Fibroblast of villous mesenchyme (primary cell): ENCODE data around the gene MYRF. TPM values are rescaled to one million over a fixed set of nuclear protein-coding genes. Genes with fewer than 3 reads are reported as not detected.

Source experiments
- DNase-seq: peaks from one replicate; pipeline ENCODE4 v3.0.0-alpha.2; 2010; ENCODE audit warnings: low read depth
- H3K4me3 ChIP-seq: 2 replicates; pipeline ENCODE4 v1.5.1; 2011; ENCODE audit warnings: low read depth, mild to moderate bottlenecking, low read length
- total RNA-seq: library from RNA; depleted of rRNA; stranded (reverse); fragments of >200 nt; gene quantifications from 2 replicates; pipeline ENCODE4 v1.2.3, GENCODE V29; 2012
- TF ChIP-seq, protein P1 (sequence below): IDR thresholded peaks from 2 replicates; pipeline ENCODE4 v1.5.1; 2012; ENCODE audit warnings: low read depth, mild to moderate bottlenecking, low read length; ENCODE audit not compliant: insufficient read depth

Gene MYRF
- total RNA-seq, 1 donor: 2.6 TPM

DNA sequence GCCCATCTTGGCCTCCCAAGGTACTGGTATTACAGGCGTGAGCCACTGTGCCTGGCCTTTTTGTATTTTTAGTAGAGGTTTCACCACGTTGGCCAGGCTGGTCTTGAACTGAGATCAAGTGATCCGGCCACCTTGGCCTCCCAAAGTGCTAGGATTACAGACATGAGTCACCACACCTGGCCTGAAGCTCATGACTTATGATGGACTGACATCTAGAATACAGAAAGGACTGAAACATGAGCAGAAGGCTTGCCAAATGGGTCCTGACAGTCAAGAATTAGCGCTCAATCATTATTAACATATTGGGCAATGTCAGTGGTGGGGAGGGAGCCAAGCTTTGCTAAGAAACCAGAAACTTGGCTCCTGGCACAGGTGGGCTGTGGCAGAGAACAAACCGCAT is 59.4 kb downstream of the MYRF start:
- no peak overlapping the region for H3K4me3 ChIP-seq
- no peak for DNase-seq
- TF ChIP-seq, protein P1, sequence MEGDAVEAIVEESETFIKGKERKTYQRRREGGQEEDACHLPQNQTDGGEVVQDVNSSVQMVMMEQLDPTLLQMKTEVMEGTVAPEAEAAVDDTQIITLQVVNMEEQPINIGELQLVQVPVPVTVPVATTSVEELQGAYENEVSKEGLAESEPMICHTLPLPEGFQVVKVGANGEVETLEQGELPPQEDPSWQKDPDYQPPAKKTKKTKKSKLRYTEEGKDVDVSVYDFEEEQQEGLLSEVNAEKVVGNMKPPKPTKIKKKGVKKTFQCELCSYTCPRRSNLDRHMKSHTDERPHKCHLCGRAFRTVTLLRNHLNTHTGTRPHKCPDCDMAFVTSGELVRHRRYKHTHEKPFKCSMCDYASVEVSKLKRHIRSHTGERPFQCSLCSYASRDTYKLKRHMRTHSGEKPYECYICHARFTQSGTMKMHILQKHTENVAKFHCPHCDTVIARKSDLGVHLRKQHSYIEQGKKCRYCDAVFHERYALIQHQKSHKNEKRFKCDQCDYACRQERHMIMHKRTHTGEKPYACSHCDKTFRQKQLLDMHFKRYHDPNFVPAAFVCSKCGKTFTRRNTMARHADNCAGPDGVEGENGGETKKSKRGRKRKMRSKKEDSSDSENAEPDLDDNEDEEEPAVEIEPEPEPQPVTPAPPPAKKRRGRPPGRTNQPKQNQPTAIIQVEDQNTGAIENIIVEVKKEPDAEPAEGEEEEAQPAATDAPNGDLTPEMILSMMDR: no peak

DNA sequence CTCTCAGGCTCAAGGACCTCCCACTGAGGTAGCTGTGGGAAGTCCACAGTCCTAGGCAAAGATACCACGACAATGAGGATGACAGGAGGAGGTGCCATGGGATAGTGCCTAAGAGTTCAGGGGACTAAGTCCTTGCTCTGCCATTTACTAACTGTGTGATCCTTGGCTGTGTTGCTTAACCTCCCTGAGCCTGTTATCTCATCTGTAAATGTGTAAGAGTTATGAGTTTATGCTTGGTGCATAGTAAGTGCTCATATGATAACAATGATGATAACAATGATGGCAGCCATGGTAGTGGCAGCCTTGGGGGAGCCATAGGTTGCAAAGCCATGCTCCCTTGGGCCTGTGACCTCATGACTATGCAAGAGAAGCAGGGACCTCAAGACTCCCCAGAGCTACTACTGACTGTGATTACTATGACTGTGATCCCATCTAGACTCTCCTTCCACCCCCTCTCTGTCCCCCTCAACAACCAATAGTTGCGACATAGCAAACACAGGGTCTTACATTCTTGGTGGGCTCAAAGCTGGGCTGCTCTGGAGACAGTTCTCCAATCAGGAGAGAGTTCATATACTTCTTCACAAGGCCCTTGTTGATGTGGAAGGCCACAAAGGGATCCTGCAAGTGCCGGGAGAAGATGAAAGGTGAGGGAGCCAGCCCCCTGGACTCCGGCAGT is 60.4 kb downstream of the MYRF start:
- no peak for DNase-seq
- H3K4me3 ChIP-seq: no peak overlapping the region
- TF ChIP-seq, protein P1: no peak

DNA sequence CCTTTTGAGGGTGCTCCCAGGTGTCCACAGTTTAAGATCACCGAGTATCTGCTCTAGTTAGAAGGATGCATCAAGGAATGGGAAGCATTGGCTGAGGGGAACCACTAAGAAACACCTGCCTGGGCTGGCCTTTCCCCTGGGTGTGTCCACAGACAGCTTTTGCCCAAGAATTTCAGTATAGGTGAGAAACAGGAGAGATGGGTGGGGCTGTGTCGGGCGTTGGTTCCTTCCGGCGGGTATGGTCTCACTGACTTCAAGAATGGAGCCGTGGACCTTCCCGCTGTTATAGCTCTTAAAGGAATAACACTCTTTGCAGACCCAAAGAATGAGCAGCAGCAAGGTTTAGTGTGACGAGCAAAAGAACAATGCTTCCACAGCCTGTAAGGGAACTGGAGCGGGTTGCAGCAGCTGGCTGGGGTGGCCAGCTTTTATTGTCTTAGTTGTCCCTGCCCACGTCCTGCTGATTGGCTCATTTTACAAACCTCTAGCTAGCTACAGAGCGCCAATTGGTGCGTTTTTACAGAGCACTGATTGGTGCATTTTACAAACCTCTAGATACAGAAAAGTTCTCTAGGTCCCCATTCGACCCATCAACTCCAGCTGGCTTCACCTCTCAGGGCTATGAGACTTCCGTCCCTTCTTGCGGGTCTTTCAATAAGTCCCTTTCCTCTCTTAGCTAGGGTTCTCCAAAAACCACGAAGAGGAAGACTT is 62.0 kb downstream of the MYRF start:
- no peak for DNase-seq
- TF ChIP-seq, protein P1: no peak
- H3K4me3 ChIP-seq: peak overlapping the region; percentile 81

DNA sequence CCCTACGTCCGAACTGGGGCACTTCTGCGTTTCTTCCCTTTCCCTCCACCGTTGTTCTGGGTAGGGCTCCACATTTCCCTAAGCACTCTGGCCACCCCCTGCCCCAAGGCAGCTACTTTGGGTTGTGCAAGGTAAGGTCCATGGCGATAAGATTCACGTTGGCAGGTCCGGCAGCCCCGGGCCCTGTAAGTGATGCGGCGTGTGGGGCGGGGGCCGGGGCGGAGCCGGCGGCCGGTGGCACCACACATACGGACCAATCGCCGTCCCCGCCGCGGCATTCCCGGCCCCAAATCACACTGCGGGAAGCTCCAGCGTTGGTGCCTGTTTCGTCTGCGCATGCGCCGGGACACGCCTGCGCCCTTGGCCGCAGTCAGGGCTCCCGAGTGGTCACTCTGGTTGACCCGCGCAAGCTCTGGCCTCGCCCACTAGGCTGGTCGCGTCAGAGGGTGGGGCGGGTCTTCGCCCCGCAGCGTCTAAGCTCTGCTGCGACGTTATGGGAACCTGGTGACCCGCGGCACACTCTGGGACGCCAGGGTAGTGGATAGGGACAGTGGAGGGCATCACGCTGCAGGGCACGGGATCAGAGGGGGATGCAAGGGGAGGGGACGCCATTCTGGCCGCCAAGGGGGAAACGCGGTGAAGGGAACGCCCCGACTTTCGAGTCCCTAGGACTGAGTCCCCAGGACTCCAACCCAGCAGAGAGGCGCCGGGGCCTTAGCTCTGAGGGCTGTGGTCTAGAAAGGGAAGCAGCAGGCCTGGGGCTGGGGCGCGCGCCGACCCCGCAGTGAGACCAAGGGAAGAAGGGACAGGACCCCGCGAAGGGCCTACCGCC is 62.7 kb downstream of the MYRF start:
- TF ChIP-seq, protein P1: no peak
- H3K4me3 ChIP-seq: peak overlapping the region; percentile 81
- DNase-seq: peak; percentile 98

DNA sequence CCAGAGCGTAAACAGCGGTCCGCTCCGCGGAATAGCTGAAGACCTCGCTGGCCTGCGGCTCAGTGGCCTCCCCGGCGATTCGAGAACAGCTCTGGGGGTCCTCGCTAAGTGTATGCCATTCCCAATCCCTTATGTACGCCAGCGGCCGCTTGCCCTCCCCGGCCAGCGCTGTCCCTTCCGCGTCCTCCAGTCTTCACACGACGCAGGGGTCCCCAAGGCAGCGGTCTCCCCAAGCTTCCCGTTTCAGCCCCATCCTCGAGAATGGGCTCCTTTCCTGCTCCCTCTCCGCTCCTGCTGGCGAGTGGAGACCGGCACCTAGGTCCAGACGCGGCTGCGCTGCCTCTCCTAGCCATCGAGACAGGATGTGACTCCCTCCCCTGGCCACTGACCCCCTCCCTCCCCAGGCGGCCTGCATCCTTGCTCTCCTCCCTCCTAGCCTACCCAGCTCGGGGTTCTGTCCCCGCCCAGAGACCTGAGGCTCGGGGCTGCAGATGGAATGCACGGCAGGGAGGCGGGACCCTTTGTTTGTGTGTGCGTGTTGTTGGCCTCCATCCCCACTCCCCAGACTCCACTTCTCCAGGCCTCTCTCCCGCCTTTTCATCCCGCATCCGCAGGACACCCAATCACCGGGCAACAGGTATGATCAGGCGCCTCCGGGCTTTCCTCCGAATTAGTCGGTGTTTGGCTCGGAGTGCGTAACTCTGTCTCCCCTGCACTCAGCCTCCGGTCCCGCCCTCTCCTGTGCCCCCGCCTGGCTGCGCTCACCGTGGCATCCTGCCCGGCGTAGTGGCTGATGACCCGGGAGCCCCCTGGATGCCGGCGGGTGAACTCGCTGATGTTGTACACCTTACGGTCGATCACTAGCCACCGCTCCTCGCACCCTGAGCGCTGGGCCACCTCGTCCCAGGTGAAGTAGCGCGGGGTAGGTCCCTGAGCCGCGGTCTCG is 63.6 kb downstream of the MYRF start:
- peak overlapping the region; percentile 81 for H3K4me3 ChIP-seq
- DNase-seq: peak; percentile 71
- TF ChIP-seq, protein P1: no peak

DNA sequence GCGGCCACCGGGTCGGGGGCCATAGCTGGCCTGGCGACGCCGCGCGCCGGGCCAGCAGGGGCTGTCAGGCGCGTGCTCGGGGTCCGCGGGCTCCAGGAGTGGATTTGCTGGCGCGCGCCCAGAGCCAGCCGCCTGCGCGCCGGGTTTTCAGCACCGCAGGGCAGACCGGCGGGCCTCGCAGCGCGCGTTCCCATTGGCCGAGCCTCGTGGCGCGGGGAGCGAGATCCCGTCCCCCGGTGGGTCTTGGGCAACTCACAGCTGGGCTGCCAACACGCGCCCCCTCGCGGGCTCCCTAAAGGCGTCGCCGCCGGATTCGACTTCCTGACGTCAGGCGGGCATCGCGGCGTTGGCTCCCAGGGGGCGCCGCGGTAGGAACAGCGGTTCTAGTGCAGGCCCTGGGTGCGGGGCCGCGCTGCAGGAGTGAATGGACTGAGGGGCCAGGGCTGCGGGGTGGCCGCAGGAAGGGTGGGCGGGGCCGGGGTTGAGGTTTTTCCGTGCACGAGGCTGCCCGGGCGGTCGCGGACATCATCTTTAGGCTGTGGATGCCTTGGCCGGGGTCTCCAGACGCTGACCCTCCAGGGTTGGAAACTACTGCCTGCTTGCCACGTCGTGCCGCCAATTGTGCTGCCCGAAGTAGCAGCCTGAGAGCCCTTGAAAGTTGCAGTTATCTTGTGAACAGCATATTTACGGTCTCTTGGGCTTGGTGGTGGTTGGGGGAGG is 64.5 kb downstream of the MYRF start, which contains the start of gene FADS1:
Gene FADS1 (minus strand): TSS at position 268 of the 720 bp plus-strand sequence. CDS start 74 bp downstream, at position 194.
- TF ChIP-seq, protein P1: peak; percentile 56
- peak; percentile 98 for DNase-seq
- H3K4me3 ChIP-seq: peak within 1 kb of the TSS; percentile 81
